ENCODE measurements around the gene PINLYP. TPM values are rescaled to one million over a fixed set of nuclear protein-coding genes. Genes with fewer than 3 reads are reported as not detected.

Gene PINLYP
- total RNA-seq, 4 donors from 2014 or later, result 2.3 to 9.4 (median 6.7) TPM

GRCh38 chr19:43626838-43627237, 51.2 kb downstream of the PINLYP start:
- H3K27ac ChIP-seq, result no peak overlapping the region
- H3K27me3 ChIP-seq, result no peaks in the 10 kb centered on the region
- H3K4me3 ChIP-seq, result no peak overlapping the region
- 74 to 80% methylated on average over 2 to 4 of the region's 17 CpGs for WGBS, 2 donors (ENCODE audit: low coverage in 1 of 2)
- no peaks in the 10 kb centered on the region for H3K4me1 ChIP-seq
- ATAC-seq, result no peak
- no peaks in the 10 kb centered on the region for H3K9me3 ChIP-seq
- no peak for TF ChIP-seq POLR2AphosphoS5 (IDR thresholded peaks at IDR 0.05)
- no peak for TF ChIP-seq CTCF (IDR thresholded peaks at IDR 0.05)
- peaks cover 0 to 9% of the 10 kb centered on the region in 2 donors for H3K36me3 ChIP-seq

DNA sequence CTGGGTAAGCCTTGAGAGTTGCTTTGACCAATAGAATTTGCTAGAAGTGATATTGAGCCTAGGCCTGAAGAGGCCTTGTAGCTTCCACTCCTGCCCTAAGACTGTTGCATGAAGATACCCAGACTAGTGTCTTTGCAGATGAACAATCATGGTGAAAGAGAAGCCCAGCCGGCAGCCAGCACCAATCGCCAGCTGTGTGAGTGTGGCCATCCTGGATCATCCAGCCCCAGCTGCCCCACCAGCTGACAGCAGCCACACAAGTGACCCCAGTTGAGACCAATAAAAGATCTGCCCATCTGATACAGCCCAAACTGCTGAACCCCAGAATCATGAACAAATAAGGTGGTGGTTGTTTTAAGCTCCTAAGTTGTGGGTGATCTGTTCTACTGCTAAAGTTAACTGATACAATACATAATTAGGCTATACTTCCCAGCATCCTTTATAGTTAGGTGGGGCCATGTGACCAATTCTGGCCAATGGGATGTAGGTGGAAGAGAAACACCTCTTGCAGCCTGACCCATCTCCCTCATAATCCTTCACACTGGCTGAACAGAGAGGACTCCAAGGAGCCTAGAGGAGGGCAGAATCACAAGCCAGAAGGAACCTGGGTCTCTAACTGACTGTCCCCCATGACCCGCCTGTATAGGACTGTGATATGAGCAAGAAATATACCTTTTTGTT, 53.2 kb downstream of the PINLYP start:
- Histone ChIP-seq H3K27ac (no peak overlapping the region), H3K9me3 (no peaks in the 10 kb centered on the region), H3K36me3 (peaks cover 0 to 5% of the 10 kb centered on the region in 2 donors), H3K4me3 (no peak overlapping the region), H3K27me3 (no peaks in the 10 kb centered on the region), H3K4me1 (no peaks in the 10 kb centered on the region)
- 100% methylated on average over 1 of the region's 3 CpGs for WGBS, 2 donors (ENCODE audit: low coverage in 1 of 2)
- no peak for ATAC-seq
- TF ChIP-seq EP300 (IDR thresholded peaks at IDR 0.05), result no peak
- TF ChIP-seq CTCF (IDR thresholded peaks at IDR 0.05), result no peak
- TF ChIP-seq POLR2A (IDR thresholded peaks at IDR 0.05), result no peak
- TF ChIP-seq POLR2AphosphoS5 (IDR thresholded peaks at IDR 0.05), result no peak

DNA sequence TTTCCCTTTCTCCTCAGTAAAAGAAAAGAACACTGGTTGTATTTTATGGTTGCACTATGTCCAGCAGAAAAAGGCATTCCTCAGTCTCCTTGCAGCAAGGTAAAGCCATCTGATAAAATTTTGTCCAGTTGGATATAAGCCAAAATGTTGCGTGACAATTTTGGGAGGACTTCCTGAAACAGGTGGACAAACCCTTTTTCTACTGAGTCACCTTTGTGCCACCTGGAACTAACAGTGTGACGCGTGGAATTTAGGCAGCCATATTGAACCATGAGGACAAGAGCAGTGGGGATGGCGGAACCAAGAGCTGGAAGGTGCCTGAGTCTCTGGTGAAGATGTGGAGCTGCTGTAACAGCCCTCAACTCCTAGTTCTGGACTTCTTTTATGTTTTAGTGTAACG, 55.9 kb downstream of the PINLYP start:
- no peaks in the 10 kb centered on the region for H3K9me3 ChIP-seq
- no peaks in the 10 kb centered on the region for H3K27me3 ChIP-seq
- TF ChIP-seq POLR2A (IDR thresholded peaks at IDR 0.05) (no peak), CTCF (IDR thresholded peaks at IDR 0.05) (no peak), POLR2AphosphoS5 (IDR thresholded peaks at IDR 0.05) (no peak), EP300 (IDR thresholded peaks at IDR 0.05) (no peak)
- WGBS, 2 donors (ENCODE audit: low coverage in 1 of 2), result 89 to 91% methylated on average over 5 of the region's 5 CpGs
- no peak overlapping the region for H3K27ac ChIP-seq
- no peaks in the 10 kb centered on the region for H3K36me3 ChIP-seq
- ATAC-seq, result no peak
- H3K4me3 ChIP-seq, result no peak overlapping the region
- peaks cover 0 to 15% (median 0%) of the 10 kb centered on the region in 3 donors for H3K4me1 ChIP-seq

Other genes starting within 250 kb of the PINLYP start
- gene CD177, start 222.1 kb upstream of the PINLYP start, total RNA-seq, result 1 to 10 TPM in 1 of 4 donors, under 1 TPM in 3; 0.15 to 1.8 (median 0.69) TPM
- gene TEX101, start 160.9 kb upstream of the PINLYP start, total RNA-seq, result not detected
- gene LYPD3, start 110.2 kb upstream of the PINLYP start, total RNA-seq, result 1 to 10 TPM in 3 of 4 donors, under 1 TPM in 1; 0.39 to 8.4 (median 2.7) TPM
- 10 to 100 TPM in 3 of 4 donors, 1 to 10 TPM in 1; 8.8 to 38.1 (median 14.9) TPM for gene PHLDB3, start 71.1 kb upstream of the PINLYP start, total RNA-seq
- 10 to 100 TPM; 33.3 to 55.9 (median 52.3) TPM for gene ETHE1, start 48.6 kb upstream of the PINLYP start, total RNA-seq
- 1 to 10 TPM in 1 of 4 donors, under 1 TPM in 1, not detected in 2; 0.66 to 3.3 TPM for gene ZNF575, start 42.6 kb upstream of the PINLYP start, total RNA-seq
- gene XRCC1, start 274 bp upstream of the PINLYP start, total RNA-seq, result 10 to 100 TPM; 17.9 to 31.0 (median 22.6) TPM
- 10 to 100 TPM; 25.5 to 38.5 (median 27.8) TPM for gene IRGQ, start 20.3 kb downstream of the PINLYP start, total RNA-seq
- 10 to 100 TPM; 10.8 to 19.9 (median 14.2) TPM for gene ZNF576, start 20.8 kb downstream of the PINLYP start, total RNA-seq
- gene SRRM5, start 36.3 kb downstream of the PINLYP start, total RNA-seq, result under 1 TPM in 1 of 4 donors, not detected in 3; 0.13 TPM
- 10 to 100 TPM; 33.9 to 54.1 (median 45.0) TPM for gene ZNF428, start 43.8 kb downstream of the PINLYP start, total RNA-seq
- 10 to 100 TPM; 19.8 to 52.5 (median 31.6) TPM for gene CADM4, start 64.0 kb downstream of the PINLYP start, total RNA-seq
- 10 to 100 TPM in 3 of 4 donors, 1 to 10 TPM in 1; 3.4 to 25.8 (median 15.7) TPM for gene PLAUR, start 94.4 kb downstream of the PINLYP start, total RNA-seq
- not detected for gene IRGC, start 140.3 kb downstream of the PINLYP start, total RNA-seq
- 10 to 100 TPM in 3 of 4 donors, 1 to 10 TPM in 1; 8.9 to 25.9 (median 17.9) TPM for gene SMG9, start 179.2 kb downstream of the PINLYP start, total RNA-seq
- gene KCNN4, start 205.2 kb downstream of the PINLYP start, total RNA-seq, result 1 to 10 TPM; 1.8 to 7.1 (median 3.4) TPM
- gene LYPD5, start 226.6 kb downstream of the PINLYP start, total RNA-seq, result 1 to 10 TPM; 3.1 to 9.8 (median 5.2) TPM

All from gastroesophageal sphincter (tissue), 4 donors.